GM19351 (cell line): ENCODE results near the gene MSRB3.

Experiments
- ATAC-seq: cut with Tn5 transposase; IDR thresholded peaks from one replicate; pipeline ENCODE4 v1.9.1; 2021; ENCODE audit warnings: mild to moderate bottlenecking, moderate library complexity; ENCODE audit not compliant: unreplicated experiment

The MSRB3 gene

GRCh38 chr12:65384240-65384639, 105.8 kb downstream of the MSRB3 start:
- no peak for ATAC-seq

- ATAC-seq: no peak
These were observed 108.9 kb downstream of the MSRB3 start for GRCh38 chr12:65387396-65387795.

GRCh38 chr12:65389436-65389835, 111.0 kb downstream of the MSRB3 start:
- ATAC-seq: no peak

GRCh38 chr12:65391711-65392110, 113.2 kb downstream of the MSRB3 start:
- no peak for ATAC-seq

- ATAC-seq: no peak
These were observed 114.0 kb downstream of the MSRB3 start for GRCh38 chr12:65392491-65392890.

GRCh38 chr12:65403188-65403587, 124.7 kb downstream of the MSRB3 start:
- ATAC-seq: no peak

GRCh38 chr12:65407388-65408149, 129.1 kb downstream of the MSRB3 start:
- ATAC-seq: no peak

- no peak for ATAC-seq
These were observed 130.0 kb downstream of the MSRB3 start for GRCh38 chr12:65408441-65408840.

GRCh38 chr12:65409726-65410125, 131.2 kb downstream of the MSRB3 start:
- no peak for ATAC-seq

GRCh38 chr12:65411171-65411570, 132.7 kb downstream of the MSRB3 start:
- no peak for ATAC-seq

GRCh38 chr12:65414526-65414925, 136.0 kb downstream of the MSRB3 start:
- no peak for ATAC-seq

- no peak for ATAC-seq
These were observed 137.3 kb downstream of the MSRB3 start for GRCh38 chr12:65415826-65416225.

- ATAC-seq: no peak
These were observed 141.0 kb downstream of the MSRB3 start for GRCh38 chr12:65419284-65420072.

GRCh38 chr12:65420941-65421340, 142.5 kb downstream of the MSRB3 start:
- ATAC-seq: no peak

GRCh38 chr12:65427646-65428045, 149.2 kb downstream of the MSRB3 start:
- ATAC-seq: no peak

GRCh38 chr12:65430006-65430405, 151.5 kb downstream of the MSRB3 start:
- no peak for ATAC-seq

- no peak for ATAC-seq
These were observed 152.3 kb downstream of the MSRB3 start for GRCh38 chr12:65430571-65431306.

GRCh38 chr12:65432114-65432513, 153.6 kb downstream of the MSRB3 start:
- no peak for ATAC-seq

- ATAC-seq: no peak
These were observed 154.2 kb downstream of the MSRB3 start for GRCh38 chr12:65432651-65433050.

GRCh38 chr12:65434737-65435136, 156.3 kb downstream of the MSRB3 start:
- ATAC-seq: no peak

GRCh38 chr12:65443038-65443437, 164.6 kb downstream of the MSRB3 start:
- no peak for ATAC-seq

- ATAC-seq: no peak
These were observed 166.5 kb downstream of the MSRB3 start for GRCh38 chr12:65444996-65445395.
